Omental fat pad (tissue), 4 donors: ENCODE data around the gene ANO8. TPM values are rescaled to one million over a fixed set of nuclear protein-coding genes. Genes with fewer than 3 reads are reported as not detected.

ENCODE experiments used
- ATAC-seq: fragments of 150-250 bp; one replicate; pipeline ENCODE4 v1.9.1; 2016; ENCODE audit warnings: mild to moderate bottlenecking, moderate library complexity; ENCODE audit not compliant: low FRiP score
- DNase-seq: peaks from one replicate; pipeline ENCODE4 v3.0.0-alpha.2; 2019; ENCODE audit warnings: low spot score
- CTCF ChIP-seq, 3 donors: fragments of 450-650 bp; IDR thresholded peaks; one replicate each; pipeline ENCODE4 v1.5.1; 2016 to 2017; ENCODE audit warnings: antibody characterized with exemption in 3 of 3, mild to moderate bottlenecking in 3 of 3, moderate library complexity in 2 of 3
- total RNA-seq, 4 donors: library from RNA; depleted of rRNA; stranded (reverse); fragments of >200 nt; gene quantifications; one replicate each; pipeline ENCODE4 v1.1.0, GENCODE V29; 2016

Gene ANO8
- total RNA-seq, 4 donors from 2014 or later: 5.5 to 6.1 (median 5.8) TPM

- DNase-seq (no peak), ATAC-seq (no peak)
- TF ChIP-seq CTCF (IDR thresholded peaks at IDR 0.05): no peak
Observed at GRCh38 chr19:17330262-17331044, 4.2 kb downstream of the ANO8 start.

DNA sequence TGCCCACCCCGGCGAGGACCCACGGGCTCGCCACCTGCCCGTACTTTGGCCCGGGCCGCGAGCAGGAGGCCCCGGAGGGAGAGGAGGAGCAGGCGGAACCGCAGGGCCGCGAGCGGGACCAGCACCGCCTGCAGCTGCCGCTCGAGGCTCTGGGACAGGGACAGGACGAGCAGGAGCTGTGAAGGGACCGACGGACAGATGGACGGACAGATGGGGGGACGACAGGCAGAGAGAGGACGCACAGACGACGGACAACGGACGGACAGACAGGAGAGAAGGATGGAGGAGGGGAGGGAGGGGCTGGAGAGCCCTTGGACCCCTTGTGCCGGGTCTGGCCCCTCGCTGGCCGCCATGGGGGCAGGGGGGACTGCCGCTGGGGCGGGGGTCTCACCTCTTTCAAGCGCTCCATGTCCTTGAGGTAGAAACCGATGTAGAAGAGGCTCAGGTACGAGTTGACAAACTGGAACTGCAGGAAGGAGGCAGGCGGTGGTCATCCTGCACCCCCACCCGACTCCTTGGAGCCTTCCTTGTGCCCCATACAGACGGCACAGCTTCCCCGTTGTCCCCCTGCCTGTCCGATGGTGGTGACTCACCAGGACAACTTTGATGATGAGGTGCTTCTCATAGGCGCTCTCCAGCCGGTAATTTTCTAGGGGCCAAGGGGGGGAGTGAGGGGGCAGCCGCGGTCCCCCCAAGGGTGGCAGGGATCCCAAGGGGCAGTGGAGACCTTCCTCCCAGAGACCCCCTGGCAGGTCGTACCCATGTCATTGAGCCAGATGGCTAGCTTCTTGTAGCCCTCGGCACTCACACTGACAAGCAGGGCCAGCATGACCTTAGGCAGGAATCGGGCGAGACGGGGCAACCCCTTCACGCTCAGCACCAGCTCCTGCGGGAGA, 5.0 kb downstream of the ANO8 start:
- ATAC-seq (no peak), DNase-seq (no peak)
- TF ChIP-seq CTCF (IDR thresholded peaks at IDR 0.05): no peak

GRCh38 chr19:17328517-17329365, 5.9 kb downstream of the ANO8 start:
- TF ChIP-seq CTCF (IDR thresholded peaks at IDR 0.05): no peak
- ATAC-seq: no peak
- no peak for DNase-seq

GRCh38 chr19:17327654-17328516, 6.8 kb downstream of the ANO8 start:
- peak; percentile 75 for ATAC-seq
- no peak for TF ChIP-seq CTCF (IDR thresholded peaks at IDR 0.05)
- peak; percentile 43 for DNase-seq

GRCh38 chr19:17327068-17327653, 7.5 kb downstream of the ANO8 start:
- TF ChIP-seq CTCF (IDR thresholded peaks at IDR 0.05): no peak
- no peak for ATAC-seq
- DNase-seq: no peak

DNA sequence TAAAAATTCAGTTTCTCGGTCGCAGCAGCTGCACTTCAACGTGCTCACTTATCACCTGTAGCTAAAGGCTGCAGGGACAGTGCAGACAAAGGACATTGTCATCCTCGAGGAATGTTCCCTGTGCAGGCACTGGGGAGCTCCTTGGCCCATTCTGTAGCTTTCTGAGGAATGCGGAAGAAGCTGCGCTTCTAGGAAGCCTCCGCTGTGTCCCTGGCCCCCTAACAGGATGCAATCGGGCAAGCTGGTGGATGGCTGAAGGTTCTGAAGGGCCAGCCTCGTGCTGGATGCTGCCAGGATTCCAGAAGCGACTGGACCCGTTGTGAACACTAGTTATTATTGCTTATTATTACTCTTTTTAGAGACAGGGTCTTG, 8.1 kb downstream of the ANO8 start:
- ATAC-seq (no peak), DNase-seq (no peak)
- TF ChIP-seq CTCF (IDR thresholded peaks at IDR 0.05): no peak
